ENCODE data around the gene STMN3. TPM values are rescaled to one million over a fixed set of nuclear protein-coding genes. Genes with fewer than 3 reads are reported as not detected.

The STMN3 gene
- total and polyA plus RNA-seq, 4 donors, result 13.6 to 20.9 (median 17.0) TPM

DNA sequence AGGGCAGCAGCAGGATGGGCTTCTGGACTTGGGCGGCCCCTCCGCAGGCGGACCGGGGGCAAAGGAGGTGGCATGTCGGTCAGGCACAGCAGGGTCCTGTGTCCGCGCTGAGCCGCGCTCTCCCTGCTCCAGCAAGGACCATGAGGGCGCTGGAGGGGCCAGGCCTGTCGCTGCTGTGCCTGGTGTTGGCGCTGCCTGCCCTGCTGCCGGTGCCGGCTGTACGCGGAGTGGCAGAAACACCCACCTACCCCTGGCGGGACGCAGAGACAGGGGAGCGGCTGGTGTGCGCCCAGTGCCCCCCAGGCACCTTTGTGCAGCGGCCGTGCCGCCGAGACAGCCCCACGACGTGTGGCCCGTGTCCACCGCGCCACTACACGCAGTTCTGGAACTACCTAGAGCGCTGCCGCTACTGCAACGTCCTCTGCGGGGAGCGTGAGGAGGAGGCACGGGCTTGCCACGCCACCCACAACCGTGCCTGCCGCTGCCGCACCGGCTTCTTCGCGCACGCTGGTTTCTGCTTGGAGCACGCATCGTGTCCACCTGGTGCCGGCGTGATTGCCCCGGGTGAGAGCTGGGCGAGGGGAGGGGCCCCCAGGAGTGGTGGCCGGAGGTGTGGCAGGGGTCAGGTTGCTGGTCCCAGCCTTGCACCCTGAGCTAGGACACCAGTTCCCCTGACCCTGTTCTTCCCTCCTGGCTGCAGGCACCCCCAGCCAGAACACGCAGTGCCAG lies 43.6 kb upstream of the STMN3 start, which contains the start of gene TNFRSF6B:
TNFRSF6B (plus strand) TSS at position 25 of the 729 bp plus-strand sequence; CDS start at position 141, 116 bp downstream.
- H3K27ac ChIP-seq (ENCODE audit: low read depth in 1 of 2, low read length in 1 of 2), result peak within 1 kb of the TSS; percentile 39 to 77
- H3K4me3 ChIP-seq, result peak within 1 kb of the TSS; percentile 58
- DNase-seq, result no peak
- H3K27me3 ChIP-seq (ENCODE audit: control insufficient read depth in 3 of 3, insufficient read depth in 3 of 3, low read length in 2 of 3), result no peaks in the 10 kb centered on the region
- TF ChIP-seq, protein P1, sequence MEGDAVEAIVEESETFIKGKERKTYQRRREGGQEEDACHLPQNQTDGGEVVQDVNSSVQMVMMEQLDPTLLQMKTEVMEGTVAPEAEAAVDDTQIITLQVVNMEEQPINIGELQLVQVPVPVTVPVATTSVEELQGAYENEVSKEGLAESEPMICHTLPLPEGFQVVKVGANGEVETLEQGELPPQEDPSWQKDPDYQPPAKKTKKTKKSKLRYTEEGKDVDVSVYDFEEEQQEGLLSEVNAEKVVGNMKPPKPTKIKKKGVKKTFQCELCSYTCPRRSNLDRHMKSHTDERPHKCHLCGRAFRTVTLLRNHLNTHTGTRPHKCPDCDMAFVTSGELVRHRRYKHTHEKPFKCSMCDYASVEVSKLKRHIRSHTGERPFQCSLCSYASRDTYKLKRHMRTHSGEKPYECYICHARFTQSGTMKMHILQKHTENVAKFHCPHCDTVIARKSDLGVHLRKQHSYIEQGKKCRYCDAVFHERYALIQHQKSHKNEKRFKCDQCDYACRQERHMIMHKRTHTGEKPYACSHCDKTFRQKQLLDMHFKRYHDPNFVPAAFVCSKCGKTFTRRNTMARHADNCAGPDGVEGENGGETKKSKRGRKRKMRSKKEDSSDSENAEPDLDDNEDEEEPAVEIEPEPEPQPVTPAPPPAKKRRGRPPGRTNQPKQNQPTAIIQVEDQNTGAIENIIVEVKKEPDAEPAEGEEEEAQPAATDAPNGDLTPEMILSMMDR (IDR thresholded peaks at IDR 0.05; ENCODE audit: control extremely low read depth, extremely low read depth), result no peak
- H3K4me1 ChIP-seq (ENCODE audit: control insufficient read depth in 5 of 5, insufficient read depth in 5 of 5, low read length in 5 of 5), result peaks cover 0 to 29% (median 0%) of the 10 kb centered on the region in 5 donors
- no peak within 1 kb of the TSS for H3K9ac ChIP-seq (ENCODE audit: insufficient read depth in 1 of 2, low read length in 2 of 2)
- no peak for ATAC-seq (ENCODE audit: insufficient read depth, low FRiP score)
- peaks cover 0 to 32% (median 5%) of the 10 kb centered on the region in 4 donors for H3K36me3 ChIP-seq (ENCODE audit: control insufficient read depth in 4 of 4, insufficient read depth in 4 of 4, low read length in 4 of 4)
- 15% methylated on average over 47 to 52 of the region's 52 CpGs for WGBS, 2 donors
- H3K9me3 ChIP-seq (ENCODE audit: control insufficient read depth in 4 of 4, insufficient read depth in 3 of 4, low read length in 3 of 4), result no peaks in the 10 kb centered on the region

DNA sequence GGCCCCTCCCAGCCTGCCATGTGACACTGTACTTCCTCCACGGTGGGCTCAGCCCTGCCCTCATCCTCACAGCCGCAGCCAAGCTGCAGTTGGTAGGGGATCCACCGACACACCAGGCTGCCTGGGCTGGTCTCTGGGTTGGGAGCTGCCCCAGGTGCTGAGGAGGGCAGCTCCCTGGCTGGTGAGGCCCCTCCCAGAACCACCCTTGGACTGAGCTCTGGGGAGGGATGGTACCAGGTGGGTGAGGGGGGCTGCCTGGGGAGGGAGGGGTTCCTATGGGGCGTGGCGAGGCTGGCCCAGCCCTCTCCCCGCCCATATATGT lies 43.0 kb upstream of the STMN3 start:
- Histone ChIP-seq H3K4me3 (peak overlapping the region; percentile 58), H3K9ac (ENCODE audit: insufficient read depth in 1 of 2, low read length in 2 of 2) (no peak overlapping the region), H3K4me1 (ENCODE audit: control insufficient read depth in 5 of 5, insufficient read depth in 5 of 5, low read length in 5 of 5) (peaks cover 0 to 35% (median 0%) of the 10 kb centered on the region in 5 donors), H3K27me3 (ENCODE audit: control insufficient read depth in 3 of 3, insufficient read depth in 3 of 3, low read length in 2 of 3) (no peaks in the 10 kb centered on the region), H3K36me3 (ENCODE audit: control insufficient read depth in 4 of 4, insufficient read depth in 4 of 4, low read length in 4 of 4) (peaks cover 0 to 34% (median 5%) of the 10 kb centered on the region in 4 donors), H3K9me3 (ENCODE audit: control insufficient read depth in 4 of 4, insufficient read depth in 3 of 4, low read length in 3 of 4) (no peaks in the 10 kb centered on the region), H3K27ac (ENCODE audit: low read depth in 1 of 2, low read length in 1 of 2) (peak overlapping the region in 1 of 2 donors; percentile 39)
- WGBS, 2 donors, result 16 to 21% methylated on average over 6 of the region's 6 CpGs
- DNase-seq (no peak), ATAC-seq (ENCODE audit: insufficient read depth, low FRiP score) (no peak)
- TF ChIP-seq, protein P1 (IDR thresholded peaks at IDR 0.05; ENCODE audit: control extremely low read depth, extremely low read depth), result no peak

DNA sequence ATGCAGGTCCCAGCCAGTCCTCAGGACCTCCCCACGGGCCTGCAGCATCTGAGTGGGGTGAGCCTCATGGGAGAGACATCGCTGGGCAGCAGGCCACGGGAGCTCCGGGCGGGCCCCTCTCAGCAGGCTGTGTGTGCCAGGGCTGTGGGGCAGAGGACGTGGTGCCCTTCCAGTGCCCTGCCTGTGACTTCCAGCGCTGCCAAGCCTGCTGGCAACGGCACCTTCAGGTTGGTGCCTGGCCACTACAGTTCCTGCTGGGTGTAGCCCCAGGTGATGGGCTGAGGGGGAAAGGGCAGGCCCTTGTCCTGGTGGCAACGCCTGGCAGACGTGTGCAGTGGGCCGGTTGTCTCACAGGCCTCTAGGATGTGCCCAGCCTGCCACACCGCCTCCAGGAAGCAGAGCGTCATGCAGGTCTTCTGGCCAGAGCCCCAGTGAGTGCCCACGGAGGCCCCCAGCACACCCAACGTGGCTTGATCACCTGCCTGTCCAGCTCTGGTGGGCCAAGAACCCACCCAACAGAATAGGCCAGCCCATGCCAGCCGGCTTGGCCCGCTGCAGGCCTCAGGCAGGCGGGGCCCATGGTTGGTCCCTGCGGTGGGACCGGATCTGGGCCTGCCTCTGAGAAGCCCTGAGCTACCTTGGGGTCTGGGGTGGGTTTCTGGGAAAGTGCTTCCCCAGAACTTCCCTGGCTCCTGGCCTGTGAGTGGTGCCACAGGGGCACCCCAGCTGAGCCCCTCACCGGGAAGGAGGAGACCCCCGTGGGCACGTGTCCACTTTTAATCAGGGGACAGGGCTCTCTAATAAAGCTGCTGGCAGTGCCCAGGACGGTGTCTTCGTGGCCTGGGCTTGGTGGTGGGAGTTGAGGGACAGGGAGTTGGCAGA lies 42.4 kb upstream of the STMN3 start:
- peaks cover 0 to 34% (median 5%) of the 10 kb centered on the region in 4 donors for H3K36me3 ChIP-seq (ENCODE audit: control insufficient read depth in 4 of 4, insufficient read depth in 4 of 4, low read length in 4 of 4)
- TF ChIP-seq, protein P1 (IDR thresholded peaks at IDR 0.05; ENCODE audit: control extremely low read depth, extremely low read depth), result no peak
- 80 to 83% methylated on average over 25 of the region's 25 CpGs for WGBS, 2 donors
- H3K27ac ChIP-seq (ENCODE audit: low read depth in 1 of 2, low read length in 1 of 2), result peak overlapping the region in 1 of 2 donors; percentile 39
- no peak for DNase-seq
- peaks cover 0 to 38% (median 0%) of the 10 kb centered on the region in 5 donors for H3K4me1 ChIP-seq (ENCODE audit: control insufficient read depth in 5 of 5, insufficient read depth in 5 of 5, low read length in 5 of 5)
- H3K9me3 ChIP-seq (ENCODE audit: control insufficient read depth in 4 of 4, insufficient read depth in 3 of 4, low read length in 3 of 4), result no peaks in the 10 kb centered on the region
- H3K27me3 ChIP-seq (ENCODE audit: control insufficient read depth in 3 of 3, insufficient read depth in 3 of 3, low read length in 2 of 3), result no peaks in the 10 kb centered on the region
- no peak overlapping the region for H3K9ac ChIP-seq (ENCODE audit: insufficient read depth in 1 of 2, low read length in 2 of 2)
- H3K4me3 ChIP-seq, result no peak overlapping the region
- no peak for ATAC-seq (ENCODE audit: insufficient read depth, low FRiP score)
